HG03342 (cell line): ENCODE results near the gene TJP1.
"Not testable (repeated sequence)": the region's sequence is repeated elsewhere in the genome, so short reads cannot be mapped to it uniquely, and the experiment has no call there.

Experiments used
- ATAC-seq: cut with Tn5 transposase; IDR thresholded peaks from one replicate; pipeline ENCODE4 v1.9.1; 2021; ENCODE audit warnings: mild to moderate bottlenecking, moderate library complexity; ENCODE audit not compliant: unreplicated experiment

TJP1 gene

GRCh38 chr15:29840054-29840453 is 17.8 kb upstream of the TJP1 start:
- no peak for ATAC-seq

GRCh38 chr15:29838352-29839010 is 16.2 kb upstream of the TJP1 start:
- ATAC-seq: no peak

GRCh38 chr15:29835301-29835700 is 13.0 kb upstream of the TJP1 start:
- no peak for ATAC-seq

GRCh38 chr15:29832709-29833108 is 10.4 kb upstream of the TJP1 start:
- no peak for ATAC-seq

- no peak for ATAC-seq
Measured at GRCh38 chr15:29826908-29827820, 4.9 kb upstream of the TJP1 start.

- peak; percentile 39 for ATAC-seq
Measured at GRCh38 chr15:29825227-29825626, 3.0 kb upstream of the TJP1 start.

GRCh38 chr15:29822684-29823459 is 604 bp upstream of the TJP1 start:
- no peak for ATAC-seq

GRCh38 chr15:29821416-29822099 is 710 bp downstream of the TJP1 start:
- peak; percentile 70 for ATAC-seq

GRCh38 chr15:29820394-29821154 is 1.7 kb downstream of the TJP1 start:
- no peak for ATAC-seq

- no peak for ATAC-seq
Measured at GRCh38 chr15:29819979-29820378, 2.3 kb downstream of the TJP1 start.

- no peak for ATAC-seq
Measured at GRCh38 chr15:29818141-29818540, 4.1 kb downstream of the TJP1 start.

- not testable (repeated sequence) for ATAC-seq
Measured at GRCh38 chr15:29817455-29817854, 4.8 kb downstream of the TJP1 start.

GRCh38 chr15:29815000-29815710 is 7.1 kb downstream of the TJP1 start:
- no peak for ATAC-seq

GRCh38 chr15:29813009-29813408 is 9.3 kb downstream of the TJP1 start:
- ATAC-seq: no peak

GRCh38 chr15:29812384-29812694 is 9.9 kb downstream of the TJP1 start:
- ATAC-seq: no peak

GRCh38 chr15:29811691-29812383 is 10.4 kb downstream of the TJP1 start:
- no peak for ATAC-seq

GRCh38 chr15:29805708-29806104 is 16.6 kb downstream of the TJP1 start:
- no peak for ATAC-seq

- no peak for ATAC-seq
Measured at GRCh38 chr15:29805043-29805707, 17.1 kb downstream of the TJP1 start.

- no peak for ATAC-seq
Measured at GRCh38 chr15:29802411-29802810, 19.9 kb downstream of the TJP1 start.
